Measurements from ENCODE around the gene ZMYM5.
"Not testable (repeated sequence)": the region's sequence is repeated elsewhere in the genome, so short reads cannot be mapped to it uniquely, and the experiment has no call there.

Gene ZMYM5

DNA sequence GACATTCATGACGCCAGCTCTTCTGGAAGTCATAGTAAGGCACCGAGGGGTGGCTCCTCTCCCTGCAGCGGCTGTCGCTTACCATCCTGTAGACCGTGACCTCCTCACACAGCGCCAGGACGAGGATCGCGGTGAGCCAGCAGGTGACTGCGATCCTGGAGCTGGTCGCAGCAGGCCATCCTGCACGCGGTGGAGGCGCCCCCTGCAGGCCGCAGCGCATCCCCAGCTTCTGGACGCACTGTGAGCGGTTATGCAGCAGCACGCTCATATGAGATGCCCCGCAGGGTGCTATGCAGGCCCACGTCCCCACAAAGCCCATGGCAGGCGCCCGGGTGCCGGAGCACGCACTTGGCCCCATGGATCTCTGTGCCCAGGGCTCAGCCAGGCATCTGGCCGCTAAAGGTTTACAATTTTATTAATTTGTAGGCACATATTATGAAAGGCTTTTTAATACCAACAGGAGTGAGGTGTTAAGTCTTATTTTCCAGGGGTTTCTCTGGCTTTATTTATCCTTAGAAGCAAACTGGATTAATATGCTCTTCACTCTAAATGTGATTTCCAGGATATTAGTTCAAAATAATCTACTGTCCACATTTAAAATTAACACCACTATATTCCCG is 45.1 kb downstream of the ZMYM5 start:
- DNase-seq = peak; percentile 15

DNA sequence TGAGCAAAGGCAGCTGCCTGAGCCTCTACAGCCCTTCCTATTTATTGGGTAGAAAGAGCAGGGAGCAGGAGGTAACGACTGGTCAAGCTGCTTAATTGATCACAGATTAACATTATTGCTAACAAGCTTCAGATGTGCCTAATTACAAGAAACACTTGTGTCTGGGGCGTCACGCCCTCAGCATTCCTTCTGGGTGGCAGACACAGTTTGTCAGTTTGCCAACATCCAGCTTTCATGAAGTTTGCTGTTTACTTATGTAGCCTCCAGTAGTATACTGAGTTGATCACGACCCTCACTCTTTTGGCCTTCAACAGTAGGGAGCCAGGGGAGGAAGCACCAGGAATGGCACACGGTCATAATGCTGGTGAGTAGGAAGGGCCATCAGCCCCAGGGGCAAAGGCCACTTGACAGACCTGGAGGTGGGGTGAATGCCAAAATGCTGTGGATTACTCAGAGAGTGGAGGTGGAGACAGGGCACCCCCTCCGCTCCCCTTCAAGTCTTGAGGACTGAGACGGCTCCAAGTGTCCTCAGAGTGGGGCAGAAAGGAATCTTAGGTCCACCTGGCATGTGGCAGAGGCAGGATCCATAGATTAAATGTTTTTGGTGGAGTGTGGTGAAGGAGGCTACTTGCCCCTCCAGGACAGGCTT is 45.8 kb downstream of the ZMYM5 start:
- no peak for DNase-seq

DNA sequence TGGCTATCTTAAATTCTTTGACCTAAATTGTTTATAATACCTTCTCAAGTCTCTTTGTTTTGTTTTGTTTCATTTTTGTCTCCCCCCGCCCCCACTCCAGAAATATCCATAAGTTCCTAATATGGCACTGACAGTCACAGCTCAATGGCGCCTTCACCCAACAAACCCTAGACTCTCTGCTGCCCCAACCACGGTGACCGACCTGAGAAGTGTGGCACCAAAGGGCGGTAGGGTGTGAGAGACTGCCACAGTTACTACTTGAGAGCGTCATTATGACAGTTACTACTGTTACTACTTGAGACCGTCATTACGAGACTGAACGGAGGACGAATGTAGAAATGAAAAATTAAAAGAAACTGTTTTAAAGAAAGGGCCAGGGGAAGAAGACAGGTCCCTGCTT is 46.3 kb downstream of the ZMYM5 start:
- DNase-seq = no peak

DNA sequence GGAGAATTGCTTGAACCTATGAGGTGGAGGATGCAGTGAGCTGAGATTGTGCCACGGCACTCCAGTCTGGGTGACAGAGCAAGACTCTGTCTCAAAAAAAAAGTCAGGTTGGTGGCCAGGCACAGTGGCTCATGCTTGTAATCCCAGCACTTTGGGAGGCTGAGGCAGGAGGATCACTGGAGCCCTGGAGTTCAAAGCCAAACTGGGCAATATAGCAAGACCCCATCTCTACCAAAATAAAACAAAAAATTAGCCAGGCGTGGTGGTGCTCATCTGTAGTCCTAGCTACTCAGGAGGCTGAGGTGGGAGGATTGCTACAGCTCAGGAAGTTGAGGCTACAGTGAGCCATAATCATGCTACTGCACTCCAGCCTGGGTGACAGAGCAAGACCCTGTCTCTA is 47.6 kb downstream of the ZMYM5 start:
- not testable (repeated sequence) for DNase-seq

DNA sequence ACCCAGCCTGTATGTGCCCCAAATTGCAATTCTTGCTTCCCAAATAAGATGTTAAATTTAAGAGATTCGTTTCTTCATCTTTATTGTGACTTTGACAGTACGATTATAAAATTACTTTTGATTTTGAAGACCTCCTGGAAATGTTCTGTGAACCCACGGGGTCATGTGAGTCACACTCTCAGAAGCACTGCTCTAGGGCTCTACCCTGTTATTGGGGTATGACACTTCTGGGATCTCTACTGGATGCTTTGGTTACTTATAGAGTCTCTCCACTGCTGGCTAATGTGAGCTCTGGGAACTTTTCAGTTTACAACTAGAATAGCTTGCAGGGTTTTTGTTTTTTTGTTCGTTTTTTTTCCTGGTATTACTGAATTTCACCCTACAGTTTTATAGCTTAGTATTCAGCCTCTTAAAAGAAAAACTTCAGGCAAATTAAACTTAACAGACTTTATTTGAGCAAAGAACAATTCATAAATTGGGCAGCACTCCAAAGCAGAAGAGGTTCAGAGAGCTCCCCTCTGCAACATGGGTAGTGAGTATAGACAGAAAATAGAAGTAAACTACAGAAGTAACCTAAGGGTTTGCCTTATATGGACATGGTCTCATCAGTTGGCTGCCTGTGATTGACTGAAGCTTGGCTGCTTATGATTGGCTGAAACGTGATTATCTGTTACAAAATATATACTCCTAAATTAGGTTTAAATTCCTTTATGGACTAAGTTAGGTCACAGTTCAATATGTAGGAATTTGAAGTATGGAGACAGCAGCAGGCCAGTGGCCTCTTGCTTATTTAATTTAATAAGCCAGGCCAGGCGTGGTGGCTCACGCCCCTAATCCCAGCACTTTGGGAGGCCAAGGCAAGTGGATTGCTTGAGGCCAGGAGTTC is 52.2 kb downstream of the ZMYM5 start:
- DNase-seq = no peak

DNA sequence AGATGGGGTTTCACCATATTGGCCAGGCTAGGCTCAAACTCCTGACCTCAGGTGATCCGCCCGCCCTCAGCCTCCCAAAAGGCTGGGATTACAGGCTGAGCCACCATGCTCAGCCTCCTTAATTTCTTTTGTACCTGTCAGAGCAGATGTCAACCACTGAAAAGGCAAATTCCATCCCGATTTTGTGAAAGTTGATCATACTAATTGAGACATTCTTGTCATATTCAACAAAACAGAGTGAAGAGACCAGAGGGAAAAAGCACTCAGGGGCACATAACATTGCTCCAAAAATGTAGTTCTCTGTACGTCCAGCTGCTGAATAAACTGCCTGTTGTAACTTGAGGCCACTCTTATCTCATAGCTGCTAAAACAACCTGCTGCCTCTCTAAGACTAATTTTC is 53.3 kb downstream of the ZMYM5 start:
- no peak for DNase-seq

DNA sequence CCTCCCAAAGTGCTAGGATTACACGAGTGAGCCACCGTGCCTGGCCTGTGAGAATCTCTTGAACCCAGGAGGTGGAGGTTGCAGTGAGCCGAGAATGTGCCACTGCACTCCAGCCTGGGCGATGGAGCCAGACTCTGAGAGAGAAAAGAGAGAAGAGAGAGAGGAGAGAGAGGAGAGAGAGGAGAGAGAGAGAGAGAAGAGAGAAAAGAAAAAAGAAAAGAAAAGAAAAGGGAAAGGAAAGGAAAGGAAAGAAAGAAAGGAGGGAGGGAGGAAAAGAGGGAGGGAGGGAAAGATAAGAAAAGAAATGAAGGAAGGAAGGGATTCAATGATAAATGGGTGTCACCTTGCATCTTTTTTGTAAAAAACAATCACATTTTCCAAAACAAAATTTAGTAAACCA is 57.7 kb downstream of the ZMYM5 start:
- no peak for DNase-seq

DNA sequence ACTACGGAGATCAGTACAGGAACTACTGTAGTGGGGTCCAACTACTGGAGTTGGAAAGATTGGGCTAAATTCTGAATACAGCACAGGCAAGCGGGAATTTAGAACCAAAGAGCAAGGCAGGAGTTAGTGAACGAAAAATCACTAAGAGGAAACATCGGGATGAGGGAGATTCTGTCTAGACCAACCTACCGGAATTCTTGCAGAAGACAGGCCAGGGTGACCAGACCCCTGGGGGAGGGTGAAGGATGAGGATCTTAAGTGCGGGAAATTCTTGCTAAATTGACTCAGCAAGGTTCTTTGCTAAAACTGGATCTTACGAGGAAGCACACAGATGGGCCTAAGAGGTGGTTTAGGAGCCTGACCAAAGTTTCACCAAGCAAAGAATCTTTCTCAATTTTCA is 67.5 kb downstream of the ZMYM5 start:
- no peak for DNase-seq

DNA sequence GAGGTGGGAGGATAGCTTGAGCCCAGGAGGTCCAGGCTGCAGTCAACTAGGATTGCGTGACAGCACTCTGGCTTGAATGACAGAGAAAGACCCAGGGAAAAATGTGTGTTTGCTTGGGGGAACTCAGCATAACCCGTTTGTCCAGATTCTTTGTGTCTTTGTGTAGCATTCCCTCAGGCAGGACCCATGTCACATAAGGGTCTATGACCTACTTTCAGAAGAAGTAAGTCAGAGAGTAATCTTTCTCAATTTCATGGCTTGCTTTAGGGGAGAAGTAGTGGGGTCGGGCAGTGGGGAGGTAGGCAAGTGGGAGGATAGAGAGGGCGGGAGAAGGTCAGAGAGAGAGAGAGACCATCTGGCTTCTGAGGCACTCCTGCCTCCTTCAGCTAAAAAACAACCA is 68.8 kb downstream of the ZMYM5 start:
- no peak for DNase-seq

DNA sequence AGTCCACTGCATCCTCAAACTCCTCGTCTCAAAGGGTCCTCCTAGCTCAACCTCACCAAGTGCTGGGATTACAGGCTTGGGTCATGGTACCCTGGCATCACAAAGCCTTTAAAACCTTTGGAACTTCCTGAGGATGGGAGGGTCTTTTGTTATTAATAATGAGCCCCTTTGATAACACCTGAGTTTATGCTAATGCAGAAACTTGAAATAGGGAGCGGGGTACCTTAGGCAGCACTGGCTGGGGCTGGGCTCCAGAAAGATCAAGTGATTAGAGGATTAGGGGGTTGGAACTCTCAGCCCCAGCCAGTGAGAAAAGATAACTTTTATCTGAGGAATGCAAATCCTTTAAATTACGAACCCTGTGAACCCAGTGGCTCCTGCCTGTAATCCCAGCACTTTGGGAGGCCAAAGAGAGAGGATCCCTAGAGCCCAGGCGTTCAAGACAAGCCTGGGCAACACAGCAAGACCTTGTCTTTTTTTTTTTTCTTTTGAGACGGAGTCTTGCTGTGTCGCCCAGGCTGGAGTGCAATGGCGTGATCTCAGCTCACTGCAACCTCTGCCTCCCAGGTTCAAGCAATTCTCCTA is 71.4 kb downstream of the ZMYM5 start:
- no peak for DNase-seq

DNA sequence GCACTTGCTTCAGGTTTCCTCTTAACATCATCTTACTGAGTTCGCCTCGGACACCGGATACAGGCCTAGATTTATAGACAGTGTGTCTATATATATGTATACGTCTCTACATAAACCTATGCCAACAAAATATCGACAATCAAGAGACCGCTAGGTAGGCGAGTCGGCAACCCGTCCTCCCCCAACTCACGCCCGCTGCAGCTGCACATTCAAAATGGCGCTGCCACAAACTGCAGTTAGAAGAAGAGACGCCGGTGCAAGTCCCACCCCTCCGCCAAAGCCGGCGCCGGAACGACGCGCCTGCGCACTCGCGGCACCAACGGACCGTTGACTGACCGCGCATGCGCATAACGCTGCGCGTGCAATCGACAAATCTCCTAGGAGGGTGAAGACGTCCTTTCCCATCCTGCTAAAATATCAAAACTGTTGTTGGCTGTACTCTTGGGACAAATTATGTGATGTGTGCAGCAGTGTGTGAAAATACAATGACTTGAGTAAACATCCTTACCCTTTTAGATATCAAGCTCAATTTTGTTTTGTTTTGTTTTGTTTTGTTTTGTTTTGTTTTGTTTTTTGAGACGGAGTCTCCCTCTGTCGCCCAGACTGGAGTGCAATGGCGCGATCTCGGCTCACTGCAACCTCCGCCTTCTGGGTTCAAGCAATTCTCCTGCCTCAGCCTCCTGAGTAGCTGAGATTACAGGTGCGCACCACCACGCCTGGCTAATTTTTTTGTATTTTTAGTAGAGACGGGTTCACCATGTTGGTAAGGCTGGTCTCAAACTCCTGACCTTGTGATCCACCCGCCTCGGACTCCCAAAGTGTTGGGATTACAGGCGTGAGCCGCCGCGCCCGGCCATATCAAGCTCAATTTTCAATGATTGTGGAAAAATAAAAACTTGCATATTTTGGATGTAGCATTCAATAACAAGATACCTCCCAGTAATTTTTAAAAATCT is 80.4 kb downstream of the ZMYM5 start, which contains the start of gene PSPC1:
PSPC1 (minus strand) TSS at position 219 of the 956 bp plus-strand sequence; CDS start at position 31, 188 bp downstream.
- peak; percentile 94 for DNase-seq

DNA sequence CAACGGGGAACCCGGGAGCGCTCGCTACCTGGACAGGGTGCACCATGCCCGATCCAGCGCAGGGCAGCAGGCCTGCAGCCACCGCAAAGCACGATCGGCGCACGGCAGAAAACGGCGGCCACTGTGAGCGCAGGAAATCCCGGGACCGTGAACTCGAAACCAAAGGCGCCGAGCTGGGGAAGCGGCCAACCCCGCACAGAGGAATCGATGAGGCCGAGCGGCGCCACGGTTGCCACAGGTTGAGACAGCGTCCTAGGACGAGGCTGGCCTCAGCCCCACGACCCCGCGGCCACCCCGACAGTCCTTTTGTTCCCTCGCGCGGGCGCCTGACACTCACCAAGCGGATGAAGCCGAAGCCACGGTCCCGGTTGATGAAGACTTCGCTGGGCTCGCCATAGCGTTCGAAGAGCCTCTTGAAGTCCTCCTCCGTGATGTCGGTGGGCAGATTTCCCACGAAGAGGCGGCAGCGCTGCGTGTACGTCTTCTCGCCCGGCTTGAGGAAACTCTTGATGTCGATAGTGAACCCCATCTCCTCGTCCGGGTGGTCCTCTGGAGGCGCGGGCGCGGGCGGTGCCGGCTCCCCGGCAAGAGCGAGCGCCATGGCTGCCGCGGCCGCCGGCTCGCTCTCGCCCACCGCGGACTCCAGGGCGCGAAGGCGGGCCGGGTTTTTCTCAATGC is 81.3 kb downstream of the ZMYM5 start:
- peak; percentile 36 for DNase-seq

DNA sequence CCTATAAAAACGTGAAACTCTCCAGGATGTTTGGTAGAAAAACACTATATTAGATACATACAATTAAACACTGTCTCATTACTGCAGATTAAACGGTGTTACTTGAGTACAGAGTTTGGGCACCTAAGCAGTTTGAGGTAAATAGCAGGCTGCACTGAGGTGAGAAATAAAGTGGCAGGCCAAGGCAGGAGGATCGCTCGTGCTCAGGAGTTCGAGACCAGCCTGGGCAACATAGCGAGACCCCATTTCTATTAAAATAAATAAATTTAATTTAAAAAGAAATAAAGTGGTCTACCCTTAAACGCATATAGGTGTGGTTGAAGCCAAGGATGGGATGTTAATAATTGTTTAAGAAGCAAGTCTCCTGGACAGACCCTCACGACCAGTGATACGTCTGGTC is 81.9 kb downstream of the ZMYM5 start:
- no peak for DNase-seq

DNA sequence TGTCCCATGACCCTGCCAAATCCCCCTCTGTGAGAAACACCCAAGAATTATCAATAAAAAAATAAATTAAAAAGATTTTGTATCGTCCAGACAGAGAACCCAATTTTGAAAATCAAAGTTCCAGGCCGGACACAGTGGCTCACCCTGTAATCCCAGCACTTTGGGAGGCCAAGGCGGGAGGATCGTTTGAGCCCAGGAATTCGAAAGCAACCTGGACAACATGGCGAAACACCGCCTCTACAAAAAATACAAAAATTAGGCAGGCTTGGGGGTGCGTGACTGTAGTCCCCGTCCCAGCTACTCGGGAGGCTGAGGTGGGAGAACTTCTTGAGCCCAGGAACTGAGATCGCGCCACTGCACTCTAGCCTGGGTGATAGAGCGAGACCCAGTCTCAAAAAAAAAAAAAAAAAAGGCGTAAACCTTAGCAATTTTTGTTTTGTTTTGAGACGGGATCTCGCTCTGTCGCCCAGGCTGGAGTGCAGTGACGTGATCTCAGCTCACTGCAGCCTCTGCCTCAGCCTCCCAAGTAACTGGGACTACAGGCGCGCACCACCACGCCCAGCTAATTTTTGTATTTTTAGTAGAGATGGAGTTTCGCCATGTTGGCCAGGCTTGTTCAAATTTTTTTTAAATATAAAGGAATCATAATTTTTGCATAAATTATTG is 82.6 kb downstream of the ZMYM5 start:
- DNase-seq = not testable (repeated sequence)
